CD4-positive, alpha-beta T cell (primary cell): ENCODE data around the gene SGSM1. TPM values are rescaled to one million over a fixed set of nuclear protein-coding genes. Genes with fewer than 3 reads are reported as not detected.

Experiments
- ATAC-seq: fragments of 200-7000 bp; cut with Tn5 transposase; one replicate; pipeline ENCODE4 v1.10.0; 2022; ENCODE audit warnings: mild to moderate bottlenecking; ENCODE audit not compliant: poor library complexity
- CTCF ChIA-PET: fragments of 350-600 bp; sonication (Branson Sonifier 250); formaldehyde crosslinking; loops from one replicate; lab custom pipeline; 2021; ENCODE audit warnings: antibody characterized with exemption, inconsistent platforms; lab: Charles Lee
- POLR2A ChIA-PET: fragments of 350-600 bp; sonication (Branson Sonifier 250); formaldehyde crosslinking; loops from one replicate; lab custom pipeline; 2021; ENCODE audit warnings: antibody characterized with exemption, inconsistent platforms; lab: Charles Lee
- DNase-seq, 14 experiments: peaks; one replicate each; pipeline ENCODE4 v3.0.0-alpha.2; 2013 to 2020; ENCODE audit warnings: mixed read lengths in 2 of 14
- H3K27ac ChIP-seq, 2 donors: one replicate each; pipeline versions ENCODE4 v1.5.1 to v1.7.0; 2013; ENCODE audit warnings: low read length in 2 of 2, low read depth in 1 of 2, mild to moderate bottlenecking in 1 of 2
- H3K27me3 ChIP-seq, 2 experiments: 1 replicate in 1 of 2; 2 replicates in 1 of 2; pipeline versions ENCODE4 v1.6.1 to v1.7.0; 2013; ENCODE audit warnings: low read length in 2 of 2, control low read depth in 1 of 2, mild to moderate bottlenecking in 1 of 2, moderate library complexity in 1 of 2; ENCODE audit not compliant: insufficient read depth in 2 of 2, control insufficient read depth in 1 of 2
- H3K36me3 ChIP-seq: one replicate; pipeline ENCODE4 v1.6.1; 2013; ENCODE audit warnings: low read length, control low read depth; ENCODE audit not compliant: insufficient read depth
- H3K4me1 ChIP-seq: one replicate; pipeline ENCODE4 v1.6.1; 2013; ENCODE audit warnings: low read length, control low read depth; ENCODE audit not compliant: insufficient read depth
- H3K4me3 ChIP-seq: one replicate; pipeline ENCODE4 v1.5.1; 2013; ENCODE audit warnings: mild to moderate bottlenecking, low read length, moderate library complexity
- H3K9me3 ChIP-seq, 2 experiments: 1 replicate in 1 of 2; 2 replicates in 1 of 2; pipeline versions ENCODE4 v1.6.1 to v1.7.0; 2013; ENCODE audit warnings: low read length in 2 of 2, mild to moderate bottlenecking in 2 of 2, control low read depth in 1 of 2, moderate library complexity in 1 of 2; ENCODE audit not compliant: control insufficient read depth in 1 of 2, insufficient read depth in 1 of 2
- H3K27ac Mint-ChIP-seq: one replicate; pipeline ENCODE4 v1.8.0; 2020; ENCODE audit warnings: mixed read lengths
- H3K27me3 Mint-ChIP-seq: one replicate; pipeline ENCODE4 v1.8.0; 2021; ENCODE audit warnings: mixed read lengths
- H3K36me3 Mint-ChIP-seq: one replicate; pipeline ENCODE4 v1.8.0; 2021; ENCODE audit warnings: low read depth, mixed read lengths
- H3K4me1 Mint-ChIP-seq: one replicate; pipeline ENCODE4 v1.8.0; 2021; ENCODE audit warnings: low read depth, mixed read lengths
- H3K4me3 Mint-ChIP-seq: one replicate; pipeline ENCODE4 v1.8.0; 2020; ENCODE audit warnings: mild to moderate bottlenecking, mixed read lengths
- H3K9me3 Mint-ChIP-seq: one replicate; pipeline ENCODE4 v1.8.0; 2020; ENCODE audit warnings: mixed read lengths
- CTCF ChIP-seq: fragments of 200-600 bp; IDR thresholded peaks from one replicate; pipeline ENCODE4 v1.8.0; 2022; ENCODE audit warnings: antibody characterized with exemption, mild to moderate bottlenecking
- intact Hi-C, 2 experiments: fragments of 100-400 bp; cut with DNase I in 1 of 2; cut with micrococcal nuclease in 1 of 2; formaldehyde crosslinking; loops; one replicate each; pipeline versions ENCODE4 v1.15.1 to v1.9.0; 2023 to 2025; cut with DNase I, micrococcal nuclease
- total RNA-seq, 174 experiments: library from RNA in 2 of 174; stranded (reverse) in 2 of 174; gene quantifications; one replicate each; pipeline ENCODE4 v1.2.3 and lab custom pipeline; 2021 to 2026

Gene SGSM1
- total RNA-seq, 2 experiments from 2014 or later, result 1.3 to 1.9 TPM

- peak within 1 kb of the TSS; percentile 70 for H3K4me3 ChIP-seq
- peaks cover 19% of the 10 kb centered on the region for H3K4me1 Mint-ChIP-seq
- no peak within 1 kb of the TSS for H3K27ac ChIP-seq
- peak within 1 kb of the TSS; percentile 90 for H3K4me3 Mint-ChIP-seq
- ATAC-seq (peak; percentile 94), DNase-seq (peak; percentile 73 to 92 (median 83))
- H3K27me3 ChIP-seq, result peaks cover 27 to 37% of the 10 kb centered on the region in 2 experiments
- intact Hi-C loops, result loop anchor here (1.0 to 5.0 kb wide), 2 partner anchors 96 to 220 kb away; no protein-coding TSS in a partner anchor
- H3K9me3 Mint-ChIP-seq, result no peaks in the 10 kb centered on the region
- H3K36me3 ChIP-seq, result no peaks in the 10 kb centered on the region
- TF ChIP-seq CTCF, result peak; percentile 95
- H3K27me3 Mint-ChIP-seq, result peaks cover 75% of the 10 kb centered on the region
- ChIA-PET CTCF (interaction anchor here (0.7 to 1.9 kb wide), 2 partner anchors 10 to 97 kb away, joined by 3 to 11 read pairs; no protein-coding TSS in a partner anchor), POLR2A (no interaction called here)
- H3K27ac Mint-ChIP-seq, result no peak within 1 kb of the TSS
- peaks cover 0 to 5% of the 10 kb centered on the region in 2 experiments for H3K9me3 ChIP-seq
- H3K4me1 ChIP-seq, result peaks cover 20% of the 10 kb centered on the region
- no peaks in the 10 kb centered on the region for H3K36me3 Mint-ChIP-seq
Measured at GRCh38 chr22:24951942-24952836, 146.2 kb downstream of the SGSM1 start, which contains the start of gene KIAA1671. TSS of gene KIAA1671 (plus strand) at chr22:24952716. CDS start at chr22:25028000, 75,284 bp downstream.

- Mint-ChIP-seq H3K27ac (no peak overlapping the region), H3K27me3 (peaks cover 69% of the 10 kb centered on the region), H3K4me1 (peaks cover 19% of the 10 kb centered on the region), H3K9me3 (no peaks in the 10 kb centered on the region), H3K36me3 (no peaks in the 10 kb centered on the region), H3K4me3 (peak overlapping the region; percentile 30)
- Histone ChIP-seq H3K4me1 (peaks cover 20% of the 10 kb centered on the region), H3K27me3 (peaks cover 27 to 36% of the 10 kb centered on the region in 2 experiments), H3K9me3 (peaks cover 0 to 5% of the 10 kb centered on the region in 2 experiments), H3K27ac (no peak overlapping the region), H3K4me3 (peak overlapping the region; percentile 55), H3K36me3 (no peaks in the 10 kb centered on the region)
- ChIA-PET CTCF (no interaction called here), POLR2A (no interaction called here)
- DNase-seq (peak in 1 of 14 experiments; percentile 34), ATAC-seq (no peak)
- intact Hi-C loops, result loop anchor here (1.0 to 5.0 kb wide), 2 partner anchors 95 to 219 kb away; no protein-coding TSS in a partner anchor
- no peak for TF ChIP-seq CTCF
Measured at GRCh38 chr22:24952837-24953383, 146.9 kb downstream of the SGSM1 start.

GRCh38 chr22:24953384-24954113, 147.5 kb downstream of the SGSM1 start:
- Mint-ChIP-seq H3K9me3 (no peaks in the 10 kb centered on the region), H3K36me3 (no peaks in the 10 kb centered on the region), H3K4me3 (peak overlapping the region; percentile 64), H3K27me3 (peaks cover 63% of the 10 kb centered on the region), H3K27ac (no peak overlapping the region), H3K4me1 (peaks cover 19% of the 10 kb centered on the region)
- no peak for TF ChIP-seq CTCF
- POLR2A ChIA-PET, result no interaction called here
- Histone ChIP-seq H3K9me3 (peaks cover 0 to 5% of the 10 kb centered on the region in 2 experiments), H3K4me3 (no peak overlapping the region), H3K4me1 (peaks cover 20% of the 10 kb centered on the region), H3K36me3 (no peaks in the 10 kb centered on the region), H3K27ac (no peak overlapping the region), H3K27me3 (peaks cover 27 to 30% of the 10 kb centered on the region in 2 experiments)
- DNase-seq (peak in 3 of 14 experiments; percentile 6 to 25 (median 12)), ATAC-seq (no peak)
- CTCF ChIA-PET, result no interaction called here
- intact Hi-C loops, result loop anchor here in 1 of 2 experiments (5.0 kb wide), 1 partner anchor 219 kb away; no protein-coding TSS in a partner anchor
